ENCODE data around the gene NDUFB3.
"Not testable (repeated sequence)": the region's sequence is repeated elsewhere in the genome, so short reads cannot be mapped to it uniquely, and the experiment has no call there.

NDUFB3 gene

DNA sequence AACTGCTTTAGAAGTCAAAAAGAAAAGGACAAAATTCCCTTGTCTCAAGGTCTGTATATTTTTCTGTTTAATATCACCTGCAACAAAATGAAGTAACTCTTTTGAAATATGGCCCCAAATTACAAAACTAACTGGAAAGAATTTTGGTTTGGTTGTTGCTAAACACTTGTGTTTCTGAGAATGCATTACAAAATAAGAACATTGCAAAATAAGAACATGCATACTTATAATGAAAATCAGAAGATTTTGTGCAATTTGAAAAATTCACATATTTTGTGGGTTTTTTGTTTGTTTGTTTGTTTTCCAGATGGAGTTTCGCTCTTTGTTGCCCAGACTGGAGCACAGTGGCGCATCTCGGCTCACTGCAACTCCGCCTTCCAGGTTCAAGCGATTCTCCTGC, 21.8 kb downstream of the NDUFB3 start:
- DNase-seq (ENCODE audit: low spot score), result peak; percentile 26

DNA sequence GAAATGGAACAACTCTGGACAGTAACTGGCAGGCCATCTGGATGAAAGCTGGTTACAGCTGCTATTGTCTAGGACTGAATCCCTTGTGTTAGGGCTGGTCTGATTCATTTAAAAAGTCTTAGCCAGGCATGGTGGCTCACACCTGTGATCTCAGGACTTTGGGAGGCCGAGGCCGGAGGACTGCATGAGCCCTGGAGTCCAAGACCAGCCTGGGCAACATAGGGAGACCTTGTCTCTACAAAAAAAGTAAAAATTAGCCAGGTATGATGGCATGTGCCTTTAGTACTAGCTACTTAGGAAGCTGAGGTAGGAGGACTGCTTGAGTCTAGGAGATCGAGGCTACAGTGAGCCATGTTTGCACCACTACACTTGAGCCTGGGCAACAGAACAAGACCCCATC, 28.7 kb downstream of the NDUFB3 start:
- DNase-seq (ENCODE audit: low spot score), result no peak

DNA sequence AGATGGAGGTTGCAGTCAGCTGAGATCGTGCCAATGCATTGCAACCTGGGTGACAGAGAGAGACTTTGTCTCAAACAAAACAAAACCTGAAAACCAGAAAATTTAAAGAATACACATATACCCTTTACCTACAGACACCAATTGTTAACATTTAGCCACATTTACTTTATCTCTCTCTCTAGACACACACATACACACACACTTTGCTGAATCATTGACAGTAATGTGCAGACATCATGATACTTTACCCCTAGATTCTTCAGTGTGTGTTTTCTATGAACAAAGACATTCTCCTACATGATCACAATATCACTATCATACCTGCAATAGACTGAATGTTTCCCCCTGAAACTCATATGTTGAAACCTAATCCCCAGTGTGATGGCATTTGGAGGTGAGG, 34.0 kb downstream of the NDUFB3 start:
- DNase-seq (ENCODE audit: low spot score), result no peak

DNA sequence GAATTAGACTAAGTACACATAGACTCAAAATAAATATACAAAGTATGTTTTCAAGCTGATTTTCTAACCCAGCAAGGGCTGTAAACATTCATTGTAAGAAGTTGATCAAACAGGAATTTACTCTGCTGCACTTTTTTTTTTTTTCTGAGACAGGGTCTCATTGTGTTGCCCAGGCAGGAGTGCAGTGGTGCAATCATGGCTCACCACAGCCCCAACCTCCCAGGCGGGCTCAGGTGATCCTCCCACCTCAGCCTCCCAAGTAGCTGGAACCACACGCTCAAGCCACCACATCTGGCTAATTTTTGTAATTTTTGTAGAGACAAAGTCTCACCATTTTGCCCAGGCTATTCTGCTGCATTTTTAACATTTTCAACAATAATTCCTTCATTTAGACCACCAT, 35.8 kb downstream of the NDUFB3 start:
- no peak for DNase-seq (ENCODE audit: low spot score)

DNA sequence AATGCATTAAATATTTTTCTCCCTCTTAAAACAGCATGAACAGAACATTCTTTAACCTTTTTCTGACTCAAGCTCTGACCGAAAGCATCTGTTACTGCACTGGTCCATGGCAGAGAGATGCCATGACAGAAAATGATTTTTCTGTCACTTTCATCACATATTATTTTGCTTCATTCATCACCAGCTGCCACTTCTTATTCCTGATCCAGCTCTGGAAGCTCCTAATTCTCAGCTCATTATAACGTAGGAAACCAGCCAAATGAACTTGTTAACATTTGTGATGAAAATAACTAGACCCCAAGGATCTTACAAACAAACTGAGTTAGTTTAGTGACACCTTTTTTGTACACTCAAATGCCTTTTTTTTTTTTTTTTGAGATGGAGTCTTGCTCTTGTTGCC, 36.5 kb downstream of the NDUFB3 start:
- no peak for DNase-seq (ENCODE audit: low spot score)

DNA sequence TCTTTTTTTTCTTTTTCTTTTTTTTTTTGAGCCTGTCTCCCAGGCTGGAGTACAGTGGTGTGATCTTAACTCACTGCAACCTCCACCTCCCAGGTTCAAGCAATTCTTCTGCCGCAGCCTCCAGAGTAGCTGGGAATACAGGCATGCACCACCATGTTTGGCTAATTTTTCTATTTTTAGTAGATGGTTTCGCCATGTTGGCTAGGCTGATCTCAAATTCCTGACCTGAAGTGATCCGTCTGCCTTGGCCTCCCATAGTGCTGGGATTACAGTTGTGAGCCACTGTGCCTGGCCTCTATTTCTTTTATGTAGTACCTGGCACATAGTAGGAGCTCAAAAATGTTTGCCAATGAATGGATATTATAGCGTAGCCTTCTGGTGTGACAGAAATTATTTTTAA, 37.4 kb downstream of the NDUFB3 start:
- DNase-seq (ENCODE audit: low spot score), result no peak

DNA sequence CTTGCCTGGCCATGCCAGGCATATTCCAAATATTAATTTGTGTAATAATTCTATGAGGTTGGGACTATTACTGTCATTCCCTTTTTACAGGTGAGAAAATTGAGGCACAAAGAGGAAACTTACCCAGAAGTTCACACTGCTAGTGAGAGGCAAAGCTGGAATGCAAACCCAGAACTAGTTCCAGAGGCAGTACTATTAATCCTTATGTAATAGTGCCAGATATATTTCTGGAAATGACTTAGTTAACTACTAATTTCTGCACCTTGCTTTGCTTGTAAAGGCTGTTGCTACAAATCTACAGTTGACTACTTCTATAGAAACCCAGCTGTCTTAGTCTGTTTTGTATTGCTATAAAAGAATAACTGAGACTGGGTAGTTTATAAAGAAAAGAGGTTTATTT, 38.8 kb downstream of the NDUFB3 start:
- no peak for DNase-seq (ENCODE audit: low spot score)

DNA sequence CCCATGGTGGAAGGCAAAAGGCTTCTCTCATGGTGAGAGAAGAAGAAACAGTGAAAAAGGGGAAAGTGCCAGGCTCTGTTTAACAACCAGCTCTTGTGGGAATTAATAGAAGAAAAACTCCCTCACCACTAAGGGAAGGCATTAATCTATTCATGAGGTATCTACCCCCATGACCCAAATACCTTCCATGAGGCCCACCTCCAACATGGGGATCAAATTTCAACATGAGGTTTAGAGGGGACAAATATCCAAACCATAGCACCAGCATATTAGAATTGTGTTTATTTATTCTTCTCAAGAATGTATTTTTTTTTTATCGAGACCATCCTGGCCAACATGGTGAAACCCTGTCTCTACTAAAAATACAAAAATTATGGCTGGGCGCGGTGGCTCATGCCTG, 39.3 kb downstream of the NDUFB3 start:
- DNase-seq (ENCODE audit: low spot score), result no peak

DNA sequence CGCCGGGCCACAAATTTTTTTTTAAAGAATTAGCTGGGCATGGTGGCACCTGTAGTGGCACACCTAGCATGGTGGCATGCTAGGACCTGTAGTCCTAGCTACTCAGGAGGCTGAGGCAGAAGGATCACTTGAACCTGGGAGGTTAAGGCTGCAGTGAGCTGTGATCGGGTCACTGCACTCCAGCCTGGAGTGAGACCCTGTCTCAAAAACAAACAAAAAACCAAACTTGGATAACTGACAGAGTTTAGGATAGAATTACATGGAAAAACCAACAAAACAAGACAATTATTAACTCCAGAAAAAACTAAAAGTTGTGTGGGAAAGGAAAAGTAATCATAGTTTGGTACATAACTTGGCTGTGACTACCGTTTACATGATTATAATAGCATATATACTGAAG, 42.5 kb downstream of the NDUFB3 start:
- DNase-seq (ENCODE audit: low spot score), result no peak

DNA sequence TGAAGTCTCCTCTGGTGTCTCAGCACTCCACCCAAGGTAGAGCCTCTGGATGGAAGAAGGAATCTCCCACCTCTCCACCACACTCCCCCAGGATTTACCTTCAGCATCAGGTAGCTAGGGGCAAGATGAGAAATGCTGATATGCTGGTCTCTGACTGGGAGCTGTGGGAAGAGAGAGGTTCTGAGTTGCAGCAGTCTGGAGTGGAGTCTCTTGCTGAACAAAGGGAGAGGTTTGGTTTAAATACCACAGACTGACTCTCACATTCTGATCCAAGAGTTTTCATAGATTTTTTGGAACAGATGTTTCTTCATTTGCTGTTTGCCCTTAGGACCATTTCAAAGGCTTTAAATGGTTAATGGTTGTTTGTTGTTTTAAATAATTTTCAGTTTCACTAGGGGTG, 43.0 kb downstream of the NDUFB3 start:
- peak; percentile 48 for DNase-seq (ENCODE audit: low spot score)

DNA sequence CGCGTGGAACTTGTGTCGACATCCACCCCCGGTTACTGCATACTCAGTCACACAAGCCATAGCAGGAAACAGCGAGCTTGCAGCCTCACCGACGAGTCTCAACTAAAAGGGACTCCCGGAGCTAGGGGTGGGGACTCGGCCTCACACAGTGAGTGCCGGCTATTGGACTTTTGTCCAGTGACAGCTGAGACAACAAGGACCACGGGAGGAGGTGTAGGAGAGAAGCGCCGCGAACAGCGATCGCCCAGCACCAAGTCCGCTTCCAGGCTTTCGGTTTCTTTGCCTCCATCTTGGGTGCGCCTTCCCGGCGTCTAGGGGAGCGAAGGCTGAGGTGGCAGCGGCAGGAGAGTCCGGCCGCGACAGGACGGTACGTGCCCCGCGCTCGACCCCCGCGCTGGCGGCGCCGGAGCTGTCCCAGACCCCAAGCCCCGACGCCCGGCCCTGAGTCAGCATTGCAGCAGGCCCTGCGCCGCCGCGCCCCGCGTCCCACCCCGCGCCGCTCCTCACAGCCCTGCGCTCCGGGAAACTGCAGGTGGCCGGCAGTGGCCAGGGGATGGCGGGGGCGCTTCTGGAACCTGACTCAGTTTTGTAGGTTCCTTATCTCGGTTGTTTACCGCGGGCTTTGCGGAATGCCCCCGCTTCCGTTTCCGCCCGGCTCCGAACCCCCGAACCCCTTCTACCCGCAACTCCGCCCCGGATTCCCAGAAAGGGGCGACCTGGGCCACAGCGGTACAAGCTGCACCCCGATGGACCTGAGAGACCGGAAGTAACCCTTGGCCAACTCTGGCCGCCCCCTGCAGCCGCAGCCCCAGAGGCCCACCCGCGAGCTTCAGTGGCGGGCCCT, 44.5 kb downstream of the NDUFB3 start, which contains the start of gene CFLAR:
Gene CFLAR (plus strand): TSS at position 50 of the 844 bp plus-strand sequence. CDS start 13,702 bp downstream, outside the sequence.
- peak; percentile 80 for DNase-seq (ENCODE audit: low spot score)

DNA sequence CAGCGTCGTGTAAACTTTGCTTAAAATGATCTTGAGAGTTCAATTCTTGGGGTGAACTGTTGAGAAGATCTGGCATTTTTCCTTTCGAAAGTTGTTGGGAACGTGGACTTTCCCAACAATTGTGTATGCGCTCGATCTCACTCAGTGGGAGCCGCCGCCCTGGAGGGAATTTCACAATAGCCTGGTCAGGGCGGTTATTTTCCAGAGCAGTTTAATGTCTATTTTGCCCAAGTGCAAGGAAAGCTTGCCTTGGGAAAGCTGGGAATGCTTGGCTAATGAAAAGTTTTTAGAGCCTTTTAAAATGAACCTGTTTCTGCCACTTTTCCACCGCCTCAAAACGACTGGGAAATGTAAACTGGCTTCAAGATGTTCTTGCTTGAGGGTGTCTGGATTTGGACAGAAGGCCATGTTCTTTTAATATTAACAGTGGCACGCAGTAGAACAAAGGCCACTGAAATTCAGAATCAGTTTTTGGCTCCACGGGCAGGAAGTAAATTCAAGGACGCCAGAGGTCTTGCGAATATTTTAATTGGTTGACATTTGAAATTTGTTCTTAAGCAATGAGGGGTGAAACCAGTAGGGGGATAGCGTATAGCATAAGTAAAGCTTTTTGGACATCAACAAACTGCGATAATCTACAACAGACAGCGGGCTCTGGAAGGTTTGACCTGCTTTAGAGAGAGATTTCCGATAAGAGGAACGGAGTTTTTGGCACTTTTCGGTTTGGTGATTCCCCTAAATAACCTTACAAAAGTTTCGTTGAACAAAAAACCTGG, 45.3 kb downstream of the NDUFB3 start:
- peak; percentile 75 for DNase-seq (ENCODE audit: low spot score)

DNA sequence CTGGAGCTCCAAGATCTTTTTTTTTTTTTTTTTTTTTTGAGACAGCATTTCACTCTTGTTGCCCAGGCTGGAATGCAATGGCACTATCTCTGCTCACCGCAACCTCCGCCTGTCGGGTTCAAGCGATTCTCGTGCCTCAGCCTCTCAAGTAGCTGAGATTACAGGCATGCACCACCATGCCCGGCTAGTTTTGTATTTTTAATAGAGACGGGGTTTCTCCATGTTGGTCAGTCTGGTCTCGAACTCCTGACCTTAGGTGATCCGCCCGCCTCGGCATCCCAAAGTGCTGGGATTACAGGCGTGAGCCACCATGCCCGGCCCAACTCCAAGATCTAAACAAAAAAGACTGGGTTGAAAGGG, 45.9 kb downstream of the NDUFB3 start:
- not testable (repeated sequence) for DNase-seq (ENCODE audit: low spot score)

DNA sequence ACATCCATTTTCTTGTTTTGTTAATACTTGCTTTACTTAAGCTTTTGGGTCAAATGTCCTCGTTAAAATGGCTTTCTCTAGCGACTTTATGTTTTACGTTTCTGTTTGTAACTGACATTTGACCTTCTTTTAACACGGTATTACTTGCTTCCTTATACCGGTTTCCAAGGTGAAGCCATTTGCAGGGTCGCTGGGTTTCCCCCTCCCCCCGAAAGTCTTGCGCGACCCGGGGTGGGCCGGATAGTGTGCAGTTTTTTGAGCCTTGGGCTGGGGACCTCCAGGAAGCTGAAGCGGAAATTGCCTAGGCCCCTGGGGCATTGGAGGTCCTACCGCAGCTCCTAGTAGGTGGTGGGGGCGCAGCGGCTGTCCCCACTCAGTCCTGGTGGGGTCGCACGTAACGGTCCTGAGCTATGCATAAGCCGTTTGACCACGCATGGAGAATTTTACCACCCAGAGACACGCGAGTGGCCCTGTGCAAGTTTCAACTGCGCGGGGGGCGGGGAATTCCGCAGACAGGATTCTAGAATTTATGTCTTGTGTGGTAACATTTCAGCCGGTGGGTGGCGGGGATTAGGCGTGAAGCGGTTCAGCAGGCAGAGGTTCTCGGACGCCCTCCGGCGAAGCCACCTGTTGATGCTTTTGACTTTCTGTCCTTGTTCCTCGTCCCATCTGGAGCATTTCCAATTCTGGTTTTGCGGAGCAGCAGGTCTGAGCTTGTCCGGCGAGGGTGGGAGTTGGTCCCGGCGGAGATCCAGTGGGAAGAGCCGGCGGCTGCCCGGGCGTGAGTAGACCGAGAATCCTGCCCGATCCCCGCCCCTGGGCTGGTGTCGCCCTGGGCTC, 46.5 kb downstream of the NDUFB3 start:
- DNase-seq (ENCODE audit: low spot score), result peak; percentile 76

DNA sequence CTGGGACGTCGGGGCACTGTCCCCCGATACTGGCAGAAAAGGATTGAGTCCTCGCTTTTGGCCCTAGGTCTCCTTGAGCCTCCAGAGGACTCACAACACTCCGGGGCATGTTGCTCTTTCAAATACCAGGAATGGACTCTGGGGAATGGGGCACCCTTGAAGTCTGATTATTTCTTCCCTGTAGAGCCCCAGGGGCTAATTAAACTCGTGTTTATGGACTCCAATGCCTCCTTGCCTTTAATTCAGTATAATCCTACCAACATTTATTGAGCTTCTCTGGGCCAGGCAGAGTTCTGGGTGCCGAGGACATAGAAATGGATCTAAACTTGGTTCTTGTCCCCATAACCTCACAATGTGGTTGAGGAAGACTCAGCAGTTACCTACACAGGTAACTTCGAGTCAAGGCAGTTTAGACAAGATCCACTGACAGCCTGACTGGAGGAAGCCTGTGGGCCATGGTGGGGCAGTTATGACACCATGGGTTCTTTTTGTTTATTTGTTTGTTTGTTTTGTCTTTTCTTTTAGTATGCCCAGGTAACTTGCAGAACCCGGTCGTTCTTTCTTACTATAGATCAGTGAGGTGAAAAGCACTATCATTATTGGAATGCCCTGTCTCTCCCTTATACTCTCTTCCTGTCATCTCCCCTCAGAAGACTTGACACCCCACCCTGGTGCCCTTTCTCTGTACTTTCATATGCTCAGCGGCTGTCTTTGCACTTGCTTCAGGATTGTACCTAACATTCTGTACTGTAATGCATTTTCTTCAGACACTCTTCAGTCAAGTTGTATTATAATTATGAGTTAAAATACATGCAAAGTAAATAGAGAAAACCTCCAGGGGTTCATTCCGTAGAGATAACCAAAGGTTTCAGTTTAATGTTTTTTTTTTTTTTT, 47.4 kb downstream of the NDUFB3 start:
- DNase-seq (ENCODE audit: low spot score), result peak; percentile 47

DNA sequence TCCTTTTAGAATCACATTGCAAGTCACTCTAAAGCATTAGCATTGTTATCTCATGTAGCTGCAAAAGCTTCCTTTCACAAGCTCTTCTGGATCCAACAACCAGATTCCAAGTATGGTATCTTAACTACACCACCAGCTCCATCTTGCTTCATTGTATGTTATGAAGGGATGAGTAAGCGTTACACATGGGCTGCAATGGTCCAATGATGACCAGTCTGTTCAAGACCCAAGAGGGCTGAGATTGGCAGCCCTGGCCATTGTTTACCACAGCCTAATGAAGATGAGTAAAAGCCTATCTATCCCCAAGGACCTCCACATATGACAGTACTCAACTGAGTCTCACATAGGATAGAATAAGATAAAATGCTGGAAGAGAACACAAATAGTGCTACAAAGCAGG, 50.5 kb downstream of the NDUFB3 start:
- DNase-seq (ENCODE audit: low spot score), result no peak

DNA sequence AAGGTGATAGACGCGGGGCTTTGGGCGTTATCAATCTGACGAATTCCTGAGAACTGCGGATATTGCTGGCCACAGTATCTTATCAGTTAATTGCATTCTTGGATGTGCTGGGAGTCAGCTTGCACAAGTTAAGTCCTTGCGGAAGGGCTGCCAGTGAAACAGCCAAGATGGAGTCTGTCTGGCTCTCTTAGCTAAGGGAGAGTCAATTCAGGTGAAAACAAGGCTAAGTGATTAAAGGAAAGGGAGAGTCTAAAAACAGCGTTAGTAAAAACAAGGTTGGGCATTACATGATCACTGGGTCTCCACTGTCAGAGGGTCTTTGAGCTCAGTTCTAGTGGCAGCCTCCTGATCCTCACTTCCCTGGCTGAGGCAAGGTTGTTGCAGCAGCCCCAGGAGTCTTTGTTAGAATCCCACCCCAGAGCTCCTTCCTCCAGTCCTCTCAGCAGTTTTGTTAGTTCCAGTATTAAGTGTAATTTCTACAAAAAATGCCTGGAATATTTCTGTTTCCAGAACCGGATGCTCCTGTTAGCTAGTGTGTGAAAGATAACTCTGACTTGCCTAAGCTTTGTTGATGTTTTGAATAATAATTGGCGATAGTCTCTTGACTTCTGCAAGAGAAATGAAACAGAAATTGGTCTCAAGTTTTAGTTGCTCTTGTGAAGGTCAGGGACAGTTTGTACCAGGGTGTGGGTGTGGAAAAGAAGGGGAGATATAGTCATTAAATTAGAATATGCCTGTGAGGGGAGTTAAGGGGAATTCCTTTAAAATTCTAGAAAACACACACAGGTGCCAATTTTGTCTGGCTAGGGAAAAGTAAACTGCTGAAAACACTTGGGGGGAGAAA, 54.7 kb downstream of the NDUFB3 start:
- peak; percentile 37 for DNase-seq (ENCODE audit: low spot score)

DNA sequence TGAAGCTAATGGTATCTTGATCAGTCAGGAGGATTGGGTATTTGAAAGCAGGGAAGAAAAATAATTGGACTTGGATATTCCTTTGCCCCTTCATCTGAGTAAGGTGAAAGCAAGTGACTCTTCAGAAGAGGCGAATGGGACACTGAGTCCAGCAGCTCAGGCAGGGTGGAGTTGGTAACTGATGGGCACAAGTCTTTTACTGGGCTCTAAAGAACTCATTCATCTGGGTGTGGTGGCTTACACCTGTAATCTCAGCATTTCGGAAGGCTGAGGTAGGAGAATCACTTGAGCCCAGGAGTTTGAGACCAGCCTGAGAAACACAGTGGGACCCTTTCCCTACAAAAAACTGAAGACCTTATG, 55.3 kb downstream of the NDUFB3 start:
- DNase-seq (ENCODE audit: low spot score), result no peak

DNA sequence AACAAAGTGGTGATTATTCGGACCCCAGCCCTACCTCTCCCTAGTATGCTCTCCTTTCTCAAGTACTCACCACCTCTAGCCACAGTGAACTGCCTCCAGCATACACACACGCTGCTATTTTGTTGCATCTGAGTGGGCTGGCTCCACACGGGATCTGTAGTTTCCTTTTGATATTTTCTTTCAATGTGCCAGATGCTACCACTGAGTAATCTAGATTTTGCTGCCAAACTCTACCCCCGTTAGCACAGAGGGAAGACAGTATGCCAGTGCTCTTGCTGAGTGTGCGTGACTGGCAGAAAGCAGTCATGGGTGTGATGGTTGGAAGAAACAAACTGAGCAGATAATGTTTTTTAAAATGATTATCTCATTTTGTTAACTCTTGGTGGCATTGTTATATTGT, 55.8 kb downstream of the NDUFB3 start:
- peak; percentile 65 for DNase-seq (ENCODE audit: low spot score)

DNA sequence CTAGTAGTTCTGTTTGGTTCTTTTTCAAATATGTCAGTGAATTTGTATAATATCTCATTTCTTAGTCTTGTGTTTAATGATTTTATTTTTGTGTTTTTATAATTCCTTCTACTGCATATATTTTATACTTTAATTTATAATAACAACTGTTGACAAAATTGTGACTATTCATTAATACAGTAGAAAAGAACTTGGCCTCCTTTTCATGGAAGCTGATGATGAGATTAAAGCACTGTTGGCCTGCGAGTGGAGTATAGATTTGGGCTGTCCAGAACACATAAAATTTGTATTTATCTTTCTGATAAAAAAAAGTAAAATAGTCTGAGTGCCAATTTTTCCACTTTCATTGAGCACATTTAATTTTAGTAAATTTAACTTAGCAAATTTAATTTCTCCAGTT, 56.2 kb downstream of the NDUFB3 start:
- DNase-seq (ENCODE audit: low spot score), result no peak
